Neuronal stem cell (in vitro differentiated cells): ENCODE data around the gene RPL21.

Experiments
- DNase-seq: peaks from one replicate; pipeline ENCODE4 v3.0.0-alpha.2; 2013; ENCODE audit warnings: low spot score
- H2AFZ ChIP-seq: one replicate; pipeline ENCODE4 v1.6.1; 2013; ENCODE audit warnings: mild to moderate bottlenecking, low read length, inconsistent platforms
- H2AK5ac ChIP-seq: 2 replicates; pipeline ENCODE4 v1.6.1; 2013; ENCODE audit warnings: low read depth, mild to moderate bottlenecking, inconsistent platforms, low read length, moderate library complexity, mixed read lengths
- H2BK120ac ChIP-seq: 2 replicates; pipeline ENCODE4 v1.6.1; 2013; ENCODE audit warnings: low read depth, mild to moderate bottlenecking, inconsistent platforms, low read length, moderate library complexity, mixed read lengths
- H2BK12ac ChIP-seq: one replicate; pipeline ENCODE4 v1.6.1; 2013; ENCODE audit warnings: low read length, inconsistent platforms
- H2BK15ac ChIP-seq: 2 replicates; pipeline ENCODE4 v1.6.1; 2013; ENCODE audit warnings: mild to moderate bottlenecking, low read length, inconsistent platforms, mixed read lengths
- H2BK5ac ChIP-seq: one replicate; pipeline ENCODE4 v1.6.1; 2013; ENCODE audit warnings: inconsistent platforms, mild to moderate bottlenecking, low read length, moderate library complexity
- H3K14ac ChIP-seq: one replicate; pipeline ENCODE4 v1.6.1; 2013; ENCODE audit warnings: low read length, inconsistent platforms
- H3K18ac ChIP-seq: 2 replicates; pipeline ENCODE4 v1.6.1; 2013; ENCODE audit warnings: low read length, inconsistent platforms
- H3K23ac ChIP-seq: 2 replicates; pipeline ENCODE4 v1.6.1; 2013; ENCODE audit warnings: low read depth, mild to moderate bottlenecking, mixed read lengths, low read length, inconsistent platforms; ENCODE audit not compliant: poor library complexity
- H3K27ac ChIP-seq: replicated peaks from 3 replicates; pipeline ENCODE4 v1.5.1; 2013; ENCODE audit warnings: low read length, inconsistent platforms
- H3K27me3 ChIP-seq, 3 experiments: 2 replicates each; pipeline ENCODE4 v1.6.1; 2013; ENCODE audit warnings: low read length in 3 of 3, mild to moderate bottlenecking in 2 of 3, inconsistent platforms in 1 of 3, low read depth in 1 of 3, mixed read lengths in 1 of 3, moderate library complexity in 1 of 3; ENCODE audit not compliant: control insufficient read depth in 3 of 3, insufficient read depth in 3 of 3
- H3K36me3 ChIP-seq, 2 donors: replicated peaks in 1 of 2; 2 replicates each; pipeline ENCODE4 v1.6.1; 2013; ENCODE audit warnings: low read length in 2 of 2; ENCODE audit not compliant: control insufficient read depth in 2 of 2, insufficient read depth in 2 of 2
- H3K4ac ChIP-seq: 2 replicates; pipeline ENCODE4 v1.6.1; 2013; ENCODE audit warnings: inconsistent platforms, mild to moderate bottlenecking, low read length, moderate library complexity
- H3K4me1 ChIP-seq, 2 donors: 1 replicate in 1 of 2; 2 replicates in 1 of 2; pipeline ENCODE4 v1.6.1; 2013; ENCODE audit warnings: low read length in 2 of 2, low read depth in 1 of 2; ENCODE audit not compliant: control insufficient read depth in 2 of 2, insufficient read depth in 1 of 2
- H3K4me2 ChIP-seq: one replicate; pipeline ENCODE4 v1.6.1; 2013; ENCODE audit warnings: mild to moderate bottlenecking, low read length, inconsistent platforms; ENCODE audit not compliant: insufficient read depth, poor library complexity, severe bottlenecking
- H3K4me3 ChIP-seq, 2 donors: 2 replicates each; pipeline ENCODE4 v1.5.1; 2013; ENCODE audit warnings: low read length in 2 of 2, mild to moderate bottlenecking in 2 of 2, inconsistent platforms in 1 of 2, moderate library complexity in 1 of 2
- H3K79me1 ChIP-seq: one replicate; pipeline ENCODE4 v1.6.1; 2013; ENCODE audit warnings: low read depth, mild to moderate bottlenecking, inconsistent platforms, low read length, moderate library complexity
- H3K9ac ChIP-seq: one replicate; pipeline ENCODE4 v1.6.1; 2013; ENCODE audit warnings: mild to moderate bottlenecking, low read depth, low read length, inconsistent platforms; ENCODE audit not compliant: poor library complexity
- H3K9me3 ChIP-seq, 2 donors: replicated peaks in 1 of 2; 2 replicates each; pipeline versions ENCODE3 to v1.6.1; 2013; ENCODE audit warnings: low read length in 2 of 2, mild to moderate bottlenecking in 2 of 2, inconsistent platforms in 1 of 2, low read depth in 1 of 2, mixed read lengths in 1 of 2, moderate library complexity in 1 of 2; ENCODE audit not compliant: control insufficient read depth in 2 of 2, insufficient read depth in 1 of 2
- H4K8ac ChIP-seq: one replicate; pipeline ENCODE4 v1.6.1; 2013; ENCODE audit warnings: low read depth, mild to moderate bottlenecking, inconsistent platforms, low read length, moderate library complexity
- H4K91ac ChIP-seq: one replicate; pipeline ENCODE4 v1.6.1; 2013; ENCODE audit warnings: low read length, low read depth, mild to moderate bottlenecking, inconsistent platforms; ENCODE audit not compliant: poor library complexity
- WGBS, 2 donors: extraction: QIAGEN DNeasy Blood & Tissue Kit; methylation state at CpG; one replicate each; pipeline ENCODE4 v1.1.7; 2013; ENCODE audit warnings: missing lambda C conversion rate in 2 of 2, mixed read lengths in 1 of 2; ENCODE audit not compliant: insufficient read length in 2 of 2, insufficient replicate concordance in 1 of 2; ENCODE audit errors: extremely low coverage in 2 of 2; 5-methylcytosine and 5-hydroxymethylcytosine counted together

Gene RPL21

DNA sequence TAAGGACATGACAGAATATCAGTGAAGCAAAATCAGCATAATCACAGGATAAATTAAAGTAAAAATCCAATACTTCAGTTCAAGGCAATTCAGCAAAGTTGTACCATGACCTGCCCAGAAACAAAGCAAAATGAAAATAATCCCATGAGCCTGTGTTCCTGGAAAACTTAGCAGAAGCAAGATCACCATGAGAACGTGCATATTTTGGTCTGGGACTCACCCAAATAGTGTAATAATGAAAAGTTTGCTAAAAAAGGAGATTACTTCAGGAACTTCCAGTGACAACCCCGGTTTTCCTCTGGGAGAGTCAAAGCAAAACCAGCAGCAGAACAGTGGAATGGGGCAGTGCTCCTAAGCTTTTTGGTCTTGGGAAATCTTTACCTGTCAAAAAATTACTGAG lies 14.9 kb upstream of the RPL21 start:
- H2BK15ac ChIP-seq = no peak overlapping the region
- no peaks in the 10 kb centered on the region for H3K79me1 ChIP-seq
- DNase-seq = no peak
- H3K9me3 ChIP-seq = no peaks in the 10 kb centered on the region
- no peak overlapping the region for H2BK12ac ChIP-seq
- no peak overlapping the region for H3K18ac ChIP-seq
- no peak overlapping the region for H3K23ac ChIP-seq
- H3K4me1 ChIP-seq = no peaks in the 10 kb centered on the region
- no peak overlapping the region for H2AK5ac ChIP-seq
- no peak overlapping the region for H3K9ac ChIP-seq
- H3K27ac ChIP-seq = no peak overlapping the region
- no peak overlapping the region for H3K4me2 ChIP-seq
- no peak overlapping the region for H4K91ac ChIP-seq
- WGBS, 2 donors = no CpG with 5 or more reads among the region's 2 CpGs
- peaks cover 0 to 5% of the 10 kb centered on the region in 2 donors for H3K36me3 ChIP-seq
- no peak overlapping the region for H3K14ac ChIP-seq
- H3K4me3 ChIP-seq = no peak overlapping the region
- H2AFZ ChIP-seq = no peak overlapping the region
- no peak overlapping the region for H4K8ac ChIP-seq
- no peak overlapping the region for H2BK5ac ChIP-seq
- H3K27me3 ChIP-seq = no peaks in the 10 kb centered on the region
- H3K4ac ChIP-seq = no peak overlapping the region
- no peak overlapping the region for H2BK120ac ChIP-seq

- no CpG with 5 or more reads among the region's 5 CpGs for WGBS, 2 donors
- H3K4me1 ChIP-seq = no peaks in the 10 kb centered on the region
- H3K4ac ChIP-seq = no peak overlapping the region
- H3K23ac ChIP-seq = no peak overlapping the region
- no peak overlapping the region for H2BK15ac ChIP-seq
- no peak overlapping the region for H2AFZ ChIP-seq
- no peak overlapping the region for H4K8ac ChIP-seq
- H3K14ac ChIP-seq = no peak overlapping the region
- no peaks in the 10 kb centered on the region for H3K27me3 ChIP-seq
- no peak for DNase-seq
- no peak overlapping the region for H3K9ac ChIP-seq
- no peak overlapping the region for H2BK5ac ChIP-seq
- H3K18ac ChIP-seq = no peak overlapping the region
- no peak overlapping the region for H3K4me3 ChIP-seq
- peaks cover 0 to 22% of the 10 kb centered on the region in 2 donors for H3K36me3 ChIP-seq
- no peaks in the 10 kb centered on the region for H3K9me3 ChIP-seq
- H2BK120ac ChIP-seq = no peak overlapping the region
- no peak overlapping the region for H2BK12ac ChIP-seq
- no peak overlapping the region for H3K27ac ChIP-seq
- H4K91ac ChIP-seq = no peak overlapping the region
- H3K4me2 ChIP-seq = no peak overlapping the region
- H3K79me1 ChIP-seq = no peaks in the 10 kb centered on the region
- H2AK5ac ChIP-seq = no peak overlapping the region
These were observed 8.7 kb upstream of the RPL21 start for GRCh38 chr13:27242702-27243101.

GRCh38 chr13:27245610-27246009 lies 5.7 kb upstream of the RPL21 start:
- Histone ChIP-seq H3K36me3 (peaks cover 0 to 27% of the 10 kb centered on the region in 2 donors), H3K23ac (no peak overlapping the region), H2BK12ac (no peak overlapping the region), H2BK15ac (no peak overlapping the region), H3K18ac (no peak overlapping the region), H4K91ac (no peak overlapping the region), H2BK120ac (no peak overlapping the region), H3K9me3 (no peaks in the 10 kb centered on the region), H3K27me3 (no peaks in the 10 kb centered on the region), H3K79me1 (no peaks in the 10 kb centered on the region), H3K4ac (no peak overlapping the region), H3K4me1 (no peaks in the 10 kb centered on the region), H3K4me3 (no peak overlapping the region), H4K8ac (no peak overlapping the region), H2AFZ (no peak overlapping the region), H2BK5ac (no peak overlapping the region), H3K27ac (no peak overlapping the region), H2AK5ac (no peak overlapping the region), H3K4me2 (no peak overlapping the region), H3K14ac (no peak overlapping the region), H3K9ac (no peak overlapping the region)
- WGBS, 2 donors = no CpG with 5 or more reads among the region's 7 CpGs
- no peak for DNase-seq

GRCh38 chr13:27250833-27251165 lies 559 bp upstream of the RPL21 start:
- no peak overlapping the region for H3K9ac ChIP-seq
- no peak for DNase-seq
- WGBS, 2 donors = no CpG with 5 or more reads among the region's 9 CpGs

More at GRCh38 chr13:27250833-27251165, 559 bp upstream of the RPL21 start:
- no peak overlapping the region for H3K18ac ChIP-seq
- H2AFZ ChIP-seq = peak overlapping the region; percentile 88
- no peak overlapping the region for H2BK5ac ChIP-seq
- no peak overlapping the region for H2AK5ac ChIP-seq
- H4K8ac ChIP-seq = no peak overlapping the region
- no peak overlapping the region for H3K27ac ChIP-seq
- no peak overlapping the region for H3K4ac ChIP-seq
- H3K4me2 ChIP-seq = peak overlapping the region; percentile 65
- H3K4me1 ChIP-seq = peaks cover 0 to 2% of the 10 kb centered on the region in 2 donors
- peaks cover 4 to 39% of the 10 kb centered on the region in 2 donors for H3K36me3 ChIP-seq
- H3K4me3 ChIP-seq = peak overlapping the region; percentile 92 to 100
- no peak overlapping the region for H2BK12ac ChIP-seq
- no peak overlapping the region for H2BK15ac ChIP-seq
- H3K27me3 ChIP-seq = no peaks in the 10 kb centered on the region
- no peak overlapping the region for H2BK120ac ChIP-seq
- no peaks in the 10 kb centered on the region for H3K9me3 ChIP-seq
- no peak overlapping the region for H3K14ac ChIP-seq
- H3K23ac ChIP-seq = no peak overlapping the region
- no peaks in the 10 kb centered on the region for H3K79me1 ChIP-seq
- no peak overlapping the region for H4K91ac ChIP-seq
